Suppressor macrophage (primary cell): ENCODE data around the gene NEURL1.
"Not testable (repeated sequence)": the region's sequence is repeated elsewhere in the genome, so short reads cannot be mapped to it uniquely, and the experiment has no call there.

Experiments
- DNase-seq, 4 experiments: peaks; one replicate each; pipeline ENCODE4 v3.0.0-alpha.2; 2020 to 2022

The NEURL1 gene

DNA sequence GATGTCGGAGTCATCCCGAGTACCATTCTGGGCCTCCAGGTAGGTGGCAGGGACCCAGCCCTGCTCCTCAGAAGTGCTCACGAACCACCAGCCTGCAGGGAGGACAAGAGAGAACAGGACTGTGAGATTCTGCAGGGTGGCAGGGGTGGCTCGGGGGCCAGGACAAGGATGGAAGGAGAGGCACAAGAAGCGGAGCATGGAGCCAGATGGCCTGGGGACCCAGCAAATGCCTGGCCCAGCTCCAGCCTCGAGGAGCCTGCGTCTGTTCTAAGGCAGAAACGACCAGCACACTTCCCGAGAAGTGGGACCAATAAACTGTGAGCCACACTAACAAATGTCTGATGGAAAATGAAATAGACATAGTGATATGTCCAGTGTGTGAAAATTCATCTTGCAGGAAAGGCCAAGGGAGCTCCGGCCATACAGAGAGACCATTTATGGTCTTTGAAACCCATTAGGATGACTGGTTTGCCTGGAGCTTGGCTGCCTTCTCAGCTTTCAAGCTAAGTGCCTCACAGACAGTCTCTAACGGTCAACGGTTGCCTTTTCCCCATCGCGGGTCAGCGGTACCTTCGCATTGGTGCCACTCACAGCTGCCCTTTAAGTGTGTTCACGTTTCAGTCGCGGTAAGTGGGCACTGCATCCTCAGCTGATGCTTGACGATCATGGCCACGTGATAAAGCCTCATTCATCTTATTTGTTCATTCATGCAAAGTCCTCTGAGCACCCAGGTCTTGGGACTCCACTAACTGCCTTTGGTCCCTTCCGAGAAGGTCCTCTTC is 133.8 kb downstream of the NEURL1 start:
- DNase-seq, result no peak

- no peak for DNase-seq
Measured at GRCh38 chr10:103627893-103628292, 134.4 kb downstream of the NEURL1 start.

DNA sequence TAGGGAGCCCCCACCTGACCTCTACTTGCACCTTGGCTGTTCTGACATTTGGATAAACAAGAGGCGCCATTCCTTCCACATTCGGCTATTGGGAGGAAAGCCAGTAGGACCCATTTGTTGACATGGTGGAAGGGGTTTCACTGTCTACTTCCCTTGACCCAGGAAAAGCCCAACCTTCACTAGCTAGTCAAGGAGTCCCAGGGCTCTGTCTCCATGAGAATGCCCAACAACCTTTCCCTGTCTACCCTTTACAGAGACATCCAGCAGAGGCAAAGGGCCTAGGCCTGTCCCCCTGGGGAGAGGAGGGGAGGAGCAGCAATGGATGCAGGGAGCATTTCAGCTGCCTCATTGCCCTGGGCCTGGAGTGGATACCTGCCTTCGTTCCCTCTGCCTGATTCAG is 136.1 kb downstream of the NEURL1 start:
- no peak for DNase-seq

DNA sequence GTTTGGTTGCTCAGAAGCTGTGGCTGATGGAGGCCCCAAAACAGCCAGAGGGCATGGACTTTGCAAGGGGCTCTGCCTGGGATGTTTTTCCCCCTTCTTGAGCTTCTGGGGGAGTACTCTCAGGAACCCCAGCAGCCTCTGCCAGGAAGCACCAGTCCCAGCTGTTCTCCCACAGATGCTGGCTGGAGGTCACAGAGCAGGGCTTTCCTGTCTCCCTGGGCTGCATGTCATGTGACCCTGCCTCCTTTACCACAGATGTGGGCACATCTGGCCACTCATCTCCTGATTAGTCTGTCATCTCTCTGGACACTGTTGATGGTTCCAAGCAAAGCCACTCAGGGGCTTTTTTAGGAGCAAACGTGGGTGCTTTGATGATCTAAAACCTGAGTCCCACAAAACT is 136.7 kb downstream of the NEURL1 start:
- DNase-seq, result peak in 3 of 4 experiments; percentile 27 to 41 (median 33)

GRCh38 chr10:103632247-103632642 is 138.7 kb downstream of the NEURL1 start:
- no peak for DNase-seq

- not testable (repeated sequence) for DNase-seq
Measured at GRCh38 chr10:103632871-103633270, 139.4 kb downstream of the NEURL1 start.

GRCh38 chr10:103633846-103634245 is 140.3 kb downstream of the NEURL1 start:
- DNase-seq, result no peak

- no peak for DNase-seq
Measured at GRCh38 chr10:103635580-103635979, 142.1 kb downstream of the NEURL1 start.

DNA sequence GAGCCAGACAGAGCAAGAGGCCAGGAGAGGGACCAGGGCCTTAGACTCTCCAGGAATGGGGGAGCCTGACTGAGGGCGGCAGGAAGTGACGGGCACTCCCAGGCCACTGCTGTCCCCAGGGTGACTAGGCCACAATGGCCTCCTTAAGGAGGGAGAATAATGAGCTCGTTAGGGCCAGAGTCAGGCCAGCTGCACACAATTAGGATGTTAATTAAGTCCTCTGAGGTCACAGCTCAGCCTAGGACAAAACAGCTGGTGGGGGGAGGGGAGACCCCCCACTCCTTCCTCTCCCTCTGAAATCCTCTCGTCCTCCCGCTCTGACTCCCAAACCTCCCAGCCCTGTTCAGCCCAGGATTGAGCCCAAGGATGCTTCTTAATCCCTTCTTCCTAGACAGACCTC is 143.0 kb downstream of the NEURL1 start:
- DNase-seq, result no peak

- DNase-seq, result no peak
Measured at GRCh38 chr10:103637011-103637410, 143.5 kb downstream of the NEURL1 start.

- DNase-seq, result no peak
Measured at GRCh38 chr10:103637927-103638557, 144.5 kb downstream of the NEURL1 start.

- DNase-seq, result no peak
Measured at GRCh38 chr10:103638948-103639347, 145.4 kb downstream of the NEURL1 start.

DNA sequence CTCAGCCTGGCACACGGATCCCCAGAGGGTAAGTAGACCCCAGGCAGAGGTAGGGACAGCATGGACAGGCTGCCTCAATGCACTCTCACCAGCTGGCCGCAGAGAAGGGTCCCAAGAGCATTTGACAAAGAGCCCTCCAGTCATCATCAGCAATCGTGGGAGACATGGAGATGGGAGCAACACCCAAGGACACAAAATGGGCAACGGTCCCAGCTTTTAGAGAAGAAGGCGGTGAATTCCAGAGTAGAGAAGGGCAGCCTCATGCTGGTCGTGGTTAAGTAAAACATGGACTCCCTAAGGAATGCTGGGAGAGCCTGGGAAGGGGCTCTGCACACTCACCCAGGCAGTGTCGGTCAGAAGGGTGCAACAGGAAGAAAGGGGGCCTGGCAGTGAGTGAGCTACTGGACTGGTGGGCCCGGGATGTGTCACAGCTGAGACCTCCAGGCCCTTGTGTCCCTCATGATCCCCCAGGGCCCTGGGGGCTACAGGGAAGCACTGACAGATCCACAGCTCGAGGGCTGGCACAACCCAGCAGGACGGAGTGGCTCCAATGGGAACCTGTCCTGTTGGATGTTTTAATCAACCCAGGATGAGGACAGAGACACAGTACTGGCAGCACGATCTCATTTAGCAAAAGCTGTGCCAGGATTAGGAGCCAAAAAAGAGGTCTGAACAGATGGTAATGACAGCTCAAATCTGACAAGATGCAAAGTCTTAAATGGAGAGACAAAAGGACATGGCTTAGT is 147.1 kb downstream of the NEURL1 start:
- DNase-seq, result no peak

DNA sequence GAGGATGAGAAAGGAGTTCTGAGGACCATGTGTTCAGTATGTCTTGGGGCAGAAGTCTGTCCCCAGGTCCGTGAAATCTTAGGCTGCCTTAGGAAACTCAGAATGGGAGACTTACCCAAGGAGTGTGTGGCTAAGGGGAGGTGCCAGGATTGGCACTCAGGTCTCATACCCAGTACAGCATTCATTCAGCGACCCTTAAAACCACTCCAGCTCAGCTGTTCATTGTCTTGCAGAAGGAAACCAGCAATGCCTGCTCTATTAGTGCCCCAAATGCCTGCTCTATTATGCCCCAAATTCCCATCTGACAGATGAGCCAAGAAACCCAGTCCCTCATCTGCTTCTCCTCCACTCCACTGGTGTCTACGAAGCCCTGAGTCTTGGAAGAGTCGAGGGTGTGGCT is 147.8 kb downstream of the NEURL1 start:
- no peak for DNase-seq
